ENCODE data around the gene BTBD9.

Gene BTBD9

DNA sequence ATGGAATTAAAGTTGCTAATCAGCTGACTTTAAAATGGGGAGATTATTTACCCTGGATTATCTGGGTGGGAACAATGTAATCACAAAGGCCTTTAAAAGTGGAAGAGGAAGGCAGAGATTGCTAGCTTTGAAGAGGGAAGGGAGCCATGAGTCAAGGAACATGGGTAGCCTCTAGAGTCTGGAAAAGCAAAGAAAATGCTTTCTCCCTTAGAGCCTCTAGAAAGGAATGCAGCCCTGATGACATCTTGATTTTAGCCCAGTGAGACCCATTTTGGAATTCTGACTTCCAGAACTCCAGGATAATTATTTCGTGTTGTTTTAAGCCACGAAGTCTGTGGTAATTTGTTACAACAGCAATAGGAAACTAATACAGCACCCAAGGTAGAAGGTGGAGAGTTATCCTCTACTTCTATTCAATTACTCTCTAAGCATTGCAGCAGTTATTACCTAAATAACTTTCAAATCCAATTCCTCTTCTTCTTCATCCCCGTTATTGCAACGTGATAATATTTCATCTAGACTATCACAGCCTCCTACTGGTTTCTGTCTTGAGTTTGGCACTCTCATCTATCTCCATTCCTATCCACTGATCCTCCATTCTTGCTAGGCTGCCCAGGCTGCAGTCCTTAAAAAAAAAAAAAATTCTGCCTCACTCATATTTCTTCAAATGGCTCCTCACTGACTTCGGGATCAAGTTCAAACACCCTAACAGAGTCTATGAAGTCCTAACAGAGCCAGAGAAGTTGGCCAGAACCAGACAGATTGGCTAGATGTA is 224.3 kb downstream of the BTBD9 start:
- no peak for DNase-seq (ENCODE audit: low read depth)
- H3K4me3 ChIP-seq (replicated peaks; ENCODE audit: low read depth, low read length) = no peak overlapping the region
- no peak for TF ChIP-seq CTCF (IDR thresholded peaks at IDR 0.05; ENCODE audit: low read length, missing control alignments)

GRCh38 chr6:38413102-38413800 is 226.5 kb downstream of the BTBD9 start:
- H3K4me3 ChIP-seq (replicated peaks; ENCODE audit: low read depth, low read length) = no peak overlapping the region
- TF ChIP-seq CTCF (IDR thresholded peaks at IDR 0.05; ENCODE audit: low read length, missing control alignments) = no peak
- no peak for DNase-seq (ENCODE audit: low read depth)

DNA sequence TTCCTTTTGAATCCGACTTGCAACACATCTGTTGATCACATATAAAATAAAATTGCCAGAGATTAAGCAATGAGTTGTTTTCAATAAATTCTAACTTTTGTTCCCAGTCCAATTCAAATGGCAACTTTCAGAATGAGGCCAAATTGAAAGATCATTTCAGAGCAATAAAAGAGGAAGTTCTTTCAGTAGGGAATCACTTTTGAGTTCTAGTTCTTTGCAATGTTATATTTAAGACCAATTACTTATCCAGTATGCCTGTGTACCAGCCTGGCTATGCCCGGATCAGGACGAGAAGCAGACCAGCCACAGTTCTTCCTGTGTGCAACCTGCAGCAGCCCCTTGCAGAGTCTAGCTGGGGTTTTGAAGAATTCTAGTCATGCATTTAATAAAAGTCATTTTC is 232.5 kb downstream of the BTBD9 start:
- no peak overlapping the region for H3K4me3 ChIP-seq (replicated peaks; ENCODE audit: low read depth, low read length)
- TF ChIP-seq CTCF (IDR thresholded peaks at IDR 0.05; ENCODE audit: low read length, missing control alignments) = no peak
- no peak for DNase-seq (ENCODE audit: low read depth)

- TF ChIP-seq CTCF (IDR thresholded peaks at IDR 0.05; ENCODE audit: low read length, missing control alignments) = no peak
- H3K4me3 ChIP-seq (replicated peaks; ENCODE audit: low read depth, low read length) = no peak overlapping the region
- DNase-seq (ENCODE audit: low read depth) = no peak
Measured at GRCh38 chr6:38406096-38406495, 233.6 kb downstream of the BTBD9 start.

GRCh38 chr6:38404900-38405556 is 234.7 kb downstream of the BTBD9 start:
- TF ChIP-seq CTCF (IDR thresholded peaks at IDR 0.05; ENCODE audit: low read length, missing control alignments) = no peak
- DNase-seq (ENCODE audit: low read depth) = peak; percentile 50

GRCh38 chr6:38404355-38404754 is 235.4 kb downstream of the BTBD9 start:
- DNase-seq (ENCODE audit: low read depth) = peak; percentile 20
- H3K4me3 ChIP-seq (replicated peaks; ENCODE audit: low read depth, low read length) = no peak overlapping the region
- TF ChIP-seq CTCF (IDR thresholded peaks at IDR 0.05; ENCODE audit: low read length, missing control alignments) = no peak

More at GRCh38 chr6:38404900-38405556, 234.7 kb downstream of the BTBD9 start:
- no peak overlapping the region for H3K4me3 ChIP-seq (replicated peaks; ENCODE audit: low read depth, low read length)

Measured in fibroblast of pulmonary artery (primary cell).